ACC112 (cell line): ENCODE results near the gene DALRD3.

Experiments used
- H2AFZ ChIP-seq: fragments of 200-600 bp; sonication (generic); one replicate; pipeline ENCODE4 v1.6.0; 2017; ENCODE audit warnings: antibody characterized with exemption, low read length; ENCODE audit not compliant: unreplicated experiment
- H3K27ac ChIP-seq: fragments of 200-600 bp; sonication (generic); 2 replicates; pipeline ENCODE4 v1.5.1; 2014; ENCODE audit warnings: low read depth, mild to moderate bottlenecking, antibody characterized with exemption, low read length, moderate library complexity
- H3K27me3 ChIP-seq: fragments of 200-600 bp; sonication (generic); 2 replicates; pipeline ENCODE4 v1.6.1; 2014; ENCODE audit warnings: mild to moderate bottlenecking, antibody characterized with exemption, low read length, moderate library complexity, mixed read lengths; ENCODE audit not compliant: insufficient read depth
- H3K36me3 ChIP-seq: fragments of 200-600 bp; sonication (generic); 2 replicates; pipeline ENCODE4 v1.6.1; 2016; ENCODE audit warnings: mild to moderate bottlenecking, antibody characterized with exemption, low read length, moderate library complexity, mixed read lengths; ENCODE audit not compliant: insufficient read depth
- H3K4me1 ChIP-seq: fragments of 200-600 bp; sonication (generic); one replicate; pipeline ENCODE4 v1.6.1; 2016; ENCODE audit warnings: low read length, mixed read lengths; ENCODE audit not compliant: insufficient read depth, unreplicated experiment, control insufficient read depth
- H3K4me3 ChIP-seq: fragments of 200-600 bp; sonication (generic); 2 replicates; pipeline ENCODE4 v1.5.1; 2014; ENCODE audit warnings: mild to moderate bottlenecking, low read depth, low read length
- H3K79me2 ChIP-seq: fragments of 200-600 bp; sonication (generic); one replicate; pipeline ENCODE4 v1.6.0; 2016; ENCODE audit warnings: low read length; ENCODE audit not compliant: control insufficient read depth, unreplicated experiment, insufficient read depth

The DALRD3 gene

DNA sequence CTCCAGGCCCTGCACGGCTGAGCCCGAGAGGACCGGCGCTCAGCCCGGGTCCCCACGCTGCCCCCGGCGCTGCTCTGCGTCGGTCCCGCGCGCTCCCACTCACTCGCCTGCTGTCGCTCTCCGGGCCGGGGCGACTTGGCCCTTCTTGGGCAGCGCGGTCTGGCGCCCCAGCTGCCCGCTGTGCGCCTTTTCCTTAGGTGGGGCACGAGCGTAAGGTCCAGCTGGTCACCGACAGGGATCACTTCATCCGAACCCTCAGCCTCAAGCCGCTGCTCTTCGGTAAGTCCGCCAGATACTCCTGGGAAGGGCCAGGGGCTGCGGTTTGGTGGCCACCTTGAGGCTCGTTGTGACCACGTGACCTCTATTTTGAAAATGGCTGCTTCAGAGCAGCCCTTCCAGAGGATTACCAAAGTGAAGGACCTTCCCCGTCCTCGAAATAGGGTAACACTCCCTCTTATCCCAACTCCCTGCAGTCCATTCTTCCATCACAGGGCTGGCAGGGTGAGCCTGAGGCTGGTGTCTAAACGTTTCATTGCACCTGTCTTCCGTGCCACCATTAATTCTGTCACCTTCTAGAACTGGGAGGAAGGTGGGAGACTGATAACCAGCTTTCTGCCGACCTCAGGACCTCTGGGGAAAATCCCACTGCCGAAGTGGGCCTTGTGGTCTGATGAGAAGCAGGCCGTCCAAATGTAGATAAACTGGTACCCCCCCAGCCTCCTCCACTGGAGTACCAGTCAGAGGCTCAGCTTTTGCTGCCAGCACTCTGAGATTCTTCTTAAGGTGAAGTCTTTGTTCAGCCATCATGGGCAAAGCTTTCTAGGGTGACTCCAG is 27.5 kb downstream of the DALRD3 start:
- Histone ChIP-seq H3K27me3 (no peaks in the 10 kb centered on the region), H3K79me2 (peaks cover 14% of the 10 kb centered on the region), H3K27ac (peak overlapping the region; percentile 82; the same call in 1 of the 2 replicates), H3K36me3 (no peaks in the 10 kb centered on the region), H2AFZ (peak overlapping the region; percentile 91), H3K4me1 (peaks cover 18% of the 10 kb centered on the region), H3K4me3 (peak overlapping the region; percentile 89)

DNA sequence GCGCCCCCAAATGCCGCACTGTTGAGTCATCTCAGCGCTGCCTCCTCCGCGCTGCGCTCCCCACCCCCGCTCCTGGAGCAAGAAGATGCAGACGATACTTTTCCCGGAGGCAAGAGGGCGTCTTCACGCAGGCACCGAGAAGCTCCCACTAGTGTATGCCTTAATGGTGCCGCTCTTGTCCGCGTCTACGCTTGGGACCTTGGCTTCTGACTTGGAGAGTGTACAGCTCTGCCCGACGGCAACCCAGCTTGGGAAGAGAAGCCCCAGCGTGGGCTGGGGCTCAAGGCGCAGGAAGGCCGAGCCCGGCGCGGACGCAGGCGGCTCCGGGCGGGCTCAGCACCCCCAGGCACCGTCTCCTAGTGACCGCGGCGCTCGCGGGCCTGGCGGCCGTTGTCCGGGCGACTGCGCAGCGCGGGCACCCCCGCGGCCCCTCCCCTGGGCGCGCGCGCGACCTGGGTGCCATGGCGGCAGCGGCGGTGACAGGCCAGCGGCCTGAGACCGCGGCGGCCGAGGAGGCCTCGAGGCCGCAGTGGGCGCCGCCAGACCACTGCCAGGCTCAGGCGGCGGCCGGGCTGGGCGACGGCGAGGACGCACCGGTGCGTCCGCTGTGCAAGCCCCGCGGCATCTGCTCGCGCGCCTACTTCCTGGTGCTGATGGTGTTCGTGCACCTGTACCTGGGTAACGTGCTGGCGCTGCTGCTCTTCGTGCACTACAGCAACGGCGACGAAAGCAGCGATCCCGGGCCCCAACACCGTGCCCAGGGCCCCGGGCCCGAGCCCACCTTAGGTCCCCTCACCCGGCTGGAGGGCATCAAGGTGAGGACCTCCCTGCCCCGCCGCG is 28.4 kb downstream of the DALRD3 start, which contains the start of gene P4HTM:
Gene P4HTM, plus strand, starts transcription at position 446 of the 840 bp plus-strand sequence. Its CDS starts 16 bp downstream, at position 462.
- peak within 1 kb of the TSS; percentile 89 for H3K4me3 ChIP-seq
- no peaks in the 10 kb centered on the region for H3K27me3 ChIP-seq
- H2AFZ ChIP-seq, result peak within 1 kb of the TSS; percentile 91
- no peaks in the 10 kb centered on the region for H3K36me3 ChIP-seq
- H3K27ac ChIP-seq, result peak within 1 kb of the TSS; percentile 82
- peaks cover 14% of the 10 kb centered on the region for H3K79me2 ChIP-seq
- H3K4me1 ChIP-seq, result peaks cover 18% of the 10 kb centered on the region

GRCh38 chr3:48989126-48989795 is 29.1 kb downstream of the DALRD3 start:
- H3K4me1 ChIP-seq, result peaks cover 21% of the 10 kb centered on the region
- no peaks in the 10 kb centered on the region for H3K27me3 ChIP-seq
- no peaks in the 10 kb centered on the region for H3K36me3 ChIP-seq
- H3K4me3 ChIP-seq, result peak overlapping the region; percentile 89
- peak overlapping the region; percentile 82 for H3K27ac ChIP-seq
- H2AFZ ChIP-seq, result peak overlapping the region; percentile 91
- H3K79me2 ChIP-seq, result peaks cover 14% of the 10 kb centered on the region

GRCh38 chr3:48985831-48986376 is 32.5 kb downstream of the DALRD3 start:
- Histone ChIP-seq H3K4me3 (no peak overlapping the region), H3K27ac (no peak overlapping the region), H3K36me3 (no peaks in the 10 kb centered on the region; the same call in 1 of the 2 replicates), H3K79me2 (peaks cover 4% of the 10 kb centered on the region), H3K4me1 (peaks cover 12% of the 10 kb centered on the region), H2AFZ (no peak overlapping the region), H3K27me3 (no peaks in the 10 kb centered on the region)

- no peak overlapping the region for H3K4me3 ChIP-seq
- peaks cover 2% of the 10 kb centered on the region for H3K79me2 ChIP-seq
- H3K36me3 ChIP-seq, result no peaks in the 10 kb centered on the region; the same call in 1 of the 2 replicates
- no peak overlapping the region for H3K27ac ChIP-seq
- no peaks in the 10 kb centered on the region for H3K27me3 ChIP-seq
- no peak overlapping the region for H2AFZ ChIP-seq
- H3K4me1 ChIP-seq, result peaks cover 12% of the 10 kb centered on the region
These were observed 33.7 kb downstream of the DALRD3 start for GRCh38 chr3:48984663-48985062.

- Histone ChIP-seq H3K27me3 (no peaks in the 10 kb centered on the region), H3K79me2 (no peaks in the 10 kb centered on the region), H3K36me3 (peaks cover 5% of the 10 kb centered on the region; the same call in 1 of the 2 replicates), H3K4me3 (no peak overlapping the region), H3K4me1 (peaks cover 4% of the 10 kb centered on the region), H2AFZ (no peak overlapping the region), H3K27ac (no peak overlapping the region)
These were observed 35.3 kb downstream of the DALRD3 start for GRCh38 chr3:48983096-48983495.

DNA sequence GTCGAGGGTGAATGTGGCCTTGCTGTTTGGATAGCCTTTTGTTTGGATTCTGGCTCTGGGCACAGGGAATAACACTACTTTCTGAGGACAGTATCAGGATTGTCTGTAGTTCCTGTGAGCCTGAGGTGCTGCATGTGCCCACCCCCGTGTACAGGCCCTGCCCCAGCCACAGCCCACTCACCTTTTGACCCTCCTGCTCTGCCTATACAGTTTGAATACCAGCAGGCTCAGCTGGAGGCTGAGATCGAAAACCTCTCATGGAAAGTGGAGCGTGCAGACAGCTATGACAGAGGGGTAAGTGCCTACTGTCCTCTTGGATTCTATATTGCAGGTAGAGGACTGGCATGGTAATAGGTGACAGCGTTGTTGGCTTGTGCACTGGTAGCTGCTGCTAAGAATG is 35.7 kb downstream of the DALRD3 start:
- Histone ChIP-seq H3K4me3 (no peak overlapping the region), H2AFZ (no peak overlapping the region), H3K27ac (no peak overlapping the region), H3K79me2 (no peaks in the 10 kb centered on the region), H3K36me3 (peaks cover 5% of the 10 kb centered on the region; the same call in 1 of the 2 replicates), H3K27me3 (no peaks in the 10 kb centered on the region), H3K4me1 (peaks cover 4% of the 10 kb centered on the region)

DNA sequence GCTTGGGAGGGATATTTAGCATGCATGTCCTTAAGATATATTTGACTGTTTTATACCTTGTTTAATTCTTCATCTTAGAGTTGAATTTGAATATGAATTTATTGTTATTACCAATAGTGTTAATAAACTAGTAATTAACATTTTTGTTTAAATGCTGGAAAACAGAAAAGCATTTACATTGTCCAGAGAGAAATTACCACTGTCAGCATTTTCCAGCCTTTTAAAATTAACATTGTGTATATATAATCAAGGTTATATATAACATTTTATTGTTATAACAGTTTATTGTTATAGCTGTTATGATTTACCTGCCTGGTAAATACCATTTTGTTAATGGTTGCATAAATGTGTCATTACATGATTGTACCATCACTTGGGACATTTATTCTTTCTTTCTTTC is 36.4 kb downstream of the DALRD3 start:
- H3K27ac ChIP-seq, result no peak overlapping the region
- H3K79me2 ChIP-seq, result no peaks in the 10 kb centered on the region
- no peak overlapping the region for H3K4me3 ChIP-seq
- H2AFZ ChIP-seq, result no peak overlapping the region
- H3K4me1 ChIP-seq, result peaks cover 4% of the 10 kb centered on the region
- H3K36me3 ChIP-seq, result peaks cover 5% of the 10 kb centered on the region; the same call in 1 of the 2 replicates
- no peaks in the 10 kb centered on the region for H3K27me3 ChIP-seq

DNA sequence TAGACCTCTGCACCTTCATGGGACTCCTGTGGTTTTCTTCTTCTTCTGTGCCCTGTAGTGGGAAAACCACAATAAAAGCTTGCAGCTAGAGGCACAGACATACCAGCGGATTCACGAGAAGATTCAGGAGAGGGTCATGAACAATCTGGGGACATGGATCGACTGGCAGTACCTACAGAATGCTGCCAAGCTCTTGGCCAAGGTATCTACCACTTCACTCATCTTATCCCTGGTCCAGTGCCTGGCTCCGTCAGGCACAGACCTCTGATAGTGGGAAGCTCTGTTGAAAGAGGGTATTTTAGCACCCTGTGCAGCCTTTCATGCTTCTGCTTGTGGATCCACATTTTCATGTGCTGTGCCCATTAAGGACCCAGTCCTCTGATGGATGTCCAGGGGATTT is 38.1 kb downstream of the DALRD3 start:
- Histone ChIP-seq H3K4me3 (no peak overlapping the region), H3K27me3 (no peaks in the 10 kb centered on the region), H3K79me2 (no peaks in the 10 kb centered on the region), H3K27ac (no peak overlapping the region), H2AFZ (no peak overlapping the region), H3K36me3 (peaks cover 7% of the 10 kb centered on the region; the same call in 1 of the 2 replicates), H3K4me1 (peaks cover 4% of the 10 kb centered on the region)

DNA sequence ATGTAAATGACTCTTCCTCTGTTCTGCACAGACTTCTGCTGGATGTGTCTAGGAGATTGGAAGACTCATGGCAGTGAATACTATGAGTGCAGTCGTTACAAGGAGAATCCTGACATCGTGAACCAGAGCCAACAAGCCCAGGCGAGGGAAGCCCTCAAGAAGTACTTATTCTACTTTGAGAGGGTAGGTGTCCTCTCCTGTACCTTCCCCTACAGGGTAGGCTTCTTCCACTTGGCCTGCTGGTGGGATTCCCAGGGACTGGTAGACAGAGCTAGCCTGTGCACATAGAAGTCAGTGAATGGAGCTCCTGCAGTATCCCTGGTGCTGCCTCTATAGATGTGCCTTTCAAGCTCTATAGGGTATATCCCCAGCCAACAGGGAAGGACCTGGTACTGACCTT is 38.9 kb downstream of the DALRD3 start:
- Histone ChIP-seq H3K27me3 (no peaks in the 10 kb centered on the region), H3K4me1 (peaks cover 4% of the 10 kb centered on the region), H3K27ac (no peak overlapping the region), H2AFZ (no peak overlapping the region), H3K36me3 (peaks cover 7% of the 10 kb centered on the region; the same call in 1 of the 2 replicates), H3K79me2 (no peaks in the 10 kb centered on the region), H3K4me3 (no peak overlapping the region)
